CD4-positive, alpha-beta T cell treated with Interleukin-1 beta for 1 hour (primary cell): ENCODE data around the gene FBF1.
"Not testable (repeated sequence)": the region's sequence is repeated elsewhere in the genome, so short reads cannot be mapped to it uniquely, and the experiment has no call there.

ENCODE experiments used
- DNase-seq, 2 donors: peaks; one replicate each; pipeline ENCODE4 v3.0.0-alpha.2; 2020 to 2022

Gene FBF1, protein sequence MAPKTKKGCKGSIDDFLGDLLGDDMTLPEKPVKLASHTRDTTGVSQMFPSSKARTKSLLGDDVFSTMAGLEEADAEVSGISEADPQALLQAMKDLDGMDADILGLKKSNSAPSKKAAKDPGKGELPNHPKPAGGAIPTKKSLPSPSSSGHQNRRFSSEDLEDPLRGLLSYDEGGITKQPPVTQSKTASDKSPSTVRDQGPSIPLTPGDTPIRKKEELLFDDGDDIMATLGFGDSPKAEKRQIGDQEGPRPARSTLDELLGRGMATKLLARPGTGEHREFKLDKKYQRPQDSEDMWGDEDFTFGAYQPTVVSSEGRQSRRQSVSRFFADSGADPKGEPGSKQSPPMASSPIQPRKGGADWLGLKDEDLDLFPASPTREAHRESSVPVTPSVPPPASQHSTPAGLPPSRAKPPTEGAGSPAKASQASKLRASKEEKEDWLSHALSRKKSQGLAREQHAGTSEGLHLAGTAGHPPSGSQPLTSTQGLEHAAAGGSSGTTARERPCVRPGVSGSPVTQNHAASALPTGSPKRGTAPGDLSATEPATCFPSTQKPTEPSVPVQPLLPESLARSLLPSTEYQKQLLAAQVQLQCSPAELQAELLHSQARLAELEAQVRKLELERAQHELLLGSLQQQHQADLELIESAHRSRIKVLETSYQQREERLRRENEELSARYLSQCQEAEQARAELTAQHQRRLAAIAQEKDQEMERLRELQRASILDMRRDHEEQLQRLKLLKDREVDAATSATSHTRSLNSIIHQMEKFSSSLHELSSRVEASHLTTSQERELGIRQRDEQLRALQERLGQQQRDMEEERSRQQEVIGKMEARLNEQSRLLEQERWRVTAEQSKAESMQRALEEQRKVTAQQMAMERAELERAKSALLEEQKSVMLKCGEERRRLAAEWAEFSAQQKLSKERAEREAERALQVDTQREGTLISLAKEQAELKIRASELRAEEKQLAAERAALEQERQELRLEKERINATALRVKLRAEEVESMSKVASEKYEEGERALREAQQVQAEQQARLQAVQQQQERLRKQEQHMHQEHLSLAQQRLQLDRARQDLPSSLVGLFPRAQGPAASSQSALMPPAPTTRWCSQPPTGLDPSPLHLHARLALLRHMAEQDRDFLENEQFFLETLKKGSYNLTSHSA

DNA sequence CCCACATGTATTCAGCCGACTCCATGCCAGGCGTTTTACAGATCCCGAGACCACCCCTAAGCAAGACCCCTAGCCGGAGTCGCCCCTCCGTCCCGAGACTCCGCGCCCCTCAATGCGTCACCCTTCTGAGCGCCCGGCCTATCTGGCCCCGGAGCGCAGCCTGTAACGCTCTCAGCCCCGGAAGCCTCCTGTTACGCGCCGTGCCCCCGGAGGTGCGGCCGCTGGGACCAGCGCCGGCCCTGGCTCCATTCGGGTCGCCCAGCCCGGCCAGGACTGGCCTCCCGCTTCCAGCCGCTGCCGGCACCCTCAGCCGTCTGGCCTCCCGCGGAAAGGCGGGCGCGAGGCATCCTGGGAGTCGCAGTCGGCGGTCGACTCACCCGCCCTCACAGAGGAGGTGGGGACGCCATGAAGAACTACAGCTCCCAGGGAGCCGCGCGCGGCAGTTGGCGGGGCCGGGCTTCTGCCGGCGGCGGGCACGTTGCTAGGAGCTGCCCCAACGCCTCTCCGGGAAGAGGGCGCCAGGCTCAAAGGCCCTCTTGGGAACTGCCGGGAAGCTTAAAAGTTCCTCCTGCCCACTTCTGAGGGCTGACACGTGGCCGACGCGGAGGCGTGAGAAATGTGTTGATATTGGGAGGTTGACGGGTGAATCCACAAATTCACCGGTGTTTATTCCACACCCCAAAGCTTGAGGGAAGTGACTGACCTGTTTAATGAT lies at the start of gene FBF1:
FBF1 (minus strand) TSS at position 316 of the 715 bp plus-strand sequence. CDS start 2,893 bp downstream, outside the sequence.
- DNase-seq = peak; percentile 87

DNA sequence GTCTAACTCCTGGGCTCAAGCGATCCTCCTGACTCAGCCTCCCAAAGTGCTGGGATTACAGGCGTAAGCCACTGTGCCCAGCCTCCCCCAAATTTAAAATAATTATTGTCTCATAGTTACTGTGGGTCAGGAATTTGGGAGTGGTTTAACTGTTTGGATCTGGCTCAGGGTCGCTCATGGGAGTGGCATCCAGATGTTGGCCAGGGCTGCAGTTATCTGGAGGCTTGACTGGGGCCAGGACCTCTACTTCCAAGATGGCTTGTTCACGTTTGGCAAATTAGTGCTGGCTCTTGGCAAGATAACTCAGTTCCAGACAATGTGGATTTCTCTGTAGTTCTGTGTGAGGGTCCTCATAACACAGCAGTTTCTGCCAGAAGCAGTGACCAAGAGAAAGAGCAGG lies 46.2 kb upstream of the FBF1 start:
- DNase-seq = no peak

DNA sequence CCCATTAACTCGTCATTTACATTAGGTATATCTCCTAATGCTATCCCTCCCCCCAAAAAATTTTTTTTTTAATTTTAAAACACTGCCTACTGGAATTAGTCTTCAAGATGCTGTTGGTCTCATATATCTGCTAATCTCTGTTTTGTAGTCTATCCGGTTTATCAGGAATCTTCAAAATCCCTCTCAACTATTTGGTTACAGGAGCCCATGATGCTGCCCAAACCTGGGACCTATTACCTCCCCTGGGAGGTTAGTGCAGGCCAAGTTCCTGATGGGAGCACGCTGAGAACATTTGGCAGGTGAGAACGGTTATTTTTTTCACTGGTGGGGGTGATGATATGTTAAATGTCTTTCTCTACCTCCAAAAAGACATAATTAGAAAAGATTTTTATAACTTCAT lies 45.1 kb upstream of the FBF1 start:
- DNase-seq = no peak

DNA sequence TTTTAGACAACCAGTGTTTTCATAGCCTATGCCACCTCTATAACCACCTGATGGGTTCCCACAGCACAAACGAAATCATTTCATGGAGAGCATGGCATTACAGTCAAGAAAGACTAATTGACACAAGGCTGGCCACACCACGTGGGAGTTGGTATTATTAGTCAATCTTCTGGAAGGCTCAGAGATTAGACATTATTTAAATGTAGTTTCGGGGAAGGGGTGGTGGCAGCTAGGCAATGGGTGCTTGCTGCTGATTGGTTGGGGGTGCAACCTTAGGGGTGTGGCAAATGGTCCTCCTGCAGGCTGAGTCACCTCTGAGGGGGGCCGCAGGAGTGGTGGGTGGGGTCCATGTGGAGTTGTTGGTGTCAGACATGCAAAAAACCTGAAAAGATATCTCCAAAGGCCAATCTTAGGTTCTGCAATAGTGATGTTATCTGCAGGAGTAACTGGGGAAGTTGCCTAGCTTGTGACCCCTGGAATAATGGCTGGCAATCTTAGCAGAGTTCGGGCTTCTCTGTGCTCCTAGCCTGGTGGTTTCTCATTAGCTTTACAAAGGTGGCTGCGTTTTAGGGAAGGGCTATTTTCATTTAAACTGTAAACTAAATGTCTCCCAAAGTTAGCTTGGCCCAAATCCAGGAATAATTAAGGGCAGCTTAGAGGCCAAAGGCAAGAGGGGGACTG lies 42.8 kb upstream of the FBF1 start:
- DNase-seq = no peak

DNA sequence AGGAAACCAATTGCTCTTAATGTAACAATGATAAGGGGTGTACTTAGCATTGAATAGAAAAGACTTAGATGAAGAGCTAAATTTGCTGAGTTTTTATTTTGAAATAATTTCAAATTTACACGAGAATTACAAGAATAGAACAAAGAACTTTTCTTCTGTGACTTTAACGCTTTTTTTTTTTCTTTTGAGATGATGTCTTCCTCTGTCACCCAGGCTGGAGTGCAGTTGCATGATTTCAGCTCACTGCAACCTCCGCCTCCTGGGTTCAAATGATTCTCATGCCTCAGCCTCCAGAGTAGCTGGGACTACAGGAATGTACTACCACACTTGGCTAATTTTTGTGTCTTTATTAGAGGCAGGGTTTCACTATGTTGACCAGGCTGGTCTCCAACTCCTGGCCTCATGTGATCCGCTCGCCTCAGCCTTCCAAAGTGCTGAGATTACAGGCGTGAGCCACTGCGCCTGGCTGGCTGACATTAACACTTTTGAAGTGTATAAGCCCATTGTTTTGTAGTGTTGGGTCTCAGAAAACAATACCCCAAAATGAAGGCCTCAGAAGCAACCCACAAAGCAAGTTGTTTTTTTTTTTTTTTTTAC lies 40.3 kb upstream of the FBF1 start:
- DNase-seq = no peak

DNA sequence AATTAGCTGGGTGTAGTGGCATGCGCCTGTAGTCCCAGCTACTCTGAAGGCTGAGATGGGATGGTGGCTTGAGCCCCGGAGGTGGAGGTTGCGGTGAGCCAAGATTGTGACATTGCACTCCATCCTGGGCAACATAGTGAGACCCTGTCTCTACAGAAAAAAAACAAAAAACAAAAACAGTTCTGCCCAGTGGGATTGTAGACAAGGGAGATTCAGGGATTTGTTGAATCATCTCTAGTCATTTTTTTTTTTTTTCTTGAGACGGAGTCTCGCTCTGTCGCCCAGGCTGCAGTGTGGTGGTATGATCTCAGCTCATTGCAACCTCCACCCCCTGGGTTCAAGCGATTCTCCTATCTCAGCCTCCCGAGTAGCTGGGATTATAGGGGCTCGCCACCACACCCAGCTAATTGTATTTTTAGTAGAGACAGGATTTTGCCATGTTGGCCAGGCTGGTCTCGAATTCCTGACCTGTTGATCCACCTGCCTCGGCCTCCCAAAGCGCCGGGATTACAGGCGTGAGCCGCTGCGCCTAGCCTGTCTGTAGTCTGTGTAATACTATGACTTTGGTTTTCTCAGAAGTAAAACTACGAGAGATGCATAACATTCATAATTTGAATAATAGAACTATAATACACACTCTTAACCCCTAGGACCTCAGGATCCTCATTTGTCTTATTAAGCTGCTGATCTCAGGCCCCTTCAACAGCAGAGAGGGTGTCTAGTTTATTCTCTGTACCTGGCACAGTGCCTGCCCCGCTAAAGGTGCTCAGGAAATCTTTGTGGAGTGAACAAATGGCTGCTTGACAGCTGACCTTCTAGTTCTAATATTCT lies 39.6 kb upstream of the FBF1 start:
- DNase-seq = no peak

DNA sequence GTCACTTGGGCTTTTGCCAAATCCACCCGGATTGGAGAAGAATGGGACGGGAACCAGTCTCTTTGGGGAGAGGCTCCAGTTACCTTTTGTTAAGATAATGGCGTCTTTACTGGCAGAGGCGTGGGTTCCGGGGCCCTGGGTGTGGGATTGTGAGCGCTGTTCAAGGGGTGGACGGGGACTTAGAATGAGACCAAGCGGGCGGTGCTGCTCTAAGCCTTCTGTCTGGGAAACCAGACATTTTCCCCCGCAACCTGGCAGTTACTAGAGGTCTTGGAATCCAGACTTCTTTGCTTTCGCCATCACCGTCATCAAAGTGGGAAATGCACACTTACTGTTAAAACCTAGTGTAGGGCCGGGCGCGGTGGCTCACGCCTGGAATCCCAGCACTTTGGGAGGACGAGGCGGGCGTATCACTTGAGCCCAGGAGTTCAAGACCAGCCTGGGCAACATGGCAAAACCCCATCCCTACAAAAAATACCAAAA lies 38.9 kb upstream of the FBF1 start:
- no peak for DNase-seq

DNA sequence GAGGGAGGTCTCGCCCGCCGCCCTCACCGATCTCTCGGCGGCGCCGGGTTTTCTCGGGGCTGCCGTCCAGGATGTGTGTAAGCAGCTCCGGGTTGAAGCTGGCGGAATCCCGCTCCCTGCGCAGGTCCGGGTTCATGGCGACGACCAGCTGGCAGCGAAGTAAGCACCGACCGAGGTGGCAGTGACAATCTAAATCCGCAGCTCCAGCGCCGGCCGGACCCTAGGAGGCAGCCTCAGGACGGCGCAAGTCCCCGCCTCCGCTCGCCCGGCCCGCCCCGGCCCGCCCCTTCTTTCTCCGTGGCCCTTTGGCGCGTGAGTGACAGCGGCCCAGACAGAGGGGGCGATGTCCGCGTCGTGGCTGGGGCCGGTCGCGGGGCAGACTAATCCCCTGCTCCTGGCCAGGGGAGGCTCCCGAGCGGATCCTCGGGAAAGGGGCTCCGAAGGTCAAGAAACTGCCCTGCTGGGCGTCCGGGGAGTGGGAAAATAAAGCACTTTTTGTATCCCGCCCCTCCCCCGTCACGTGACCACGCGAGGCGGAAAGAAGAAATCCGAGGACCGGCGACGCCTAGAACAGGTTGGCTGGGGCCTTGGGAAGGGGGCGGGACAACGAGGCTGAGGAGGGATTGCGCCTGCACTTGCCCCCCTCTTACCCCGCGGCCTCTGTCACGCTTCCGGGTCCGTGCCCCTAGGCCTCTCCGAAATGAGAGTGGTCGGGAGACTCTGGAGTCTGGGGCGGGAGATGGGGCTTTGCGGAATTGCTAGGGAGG lies 38.3 kb upstream of the FBF1 start, which contains the start of the genes ACOX1 and TEN1:
ACOX1 (minus strand) TSS at position 229 of the 767 bp plus-strand sequence; CDS start at position 136, 93 bp downstream.
TEN1 (plus strand) TSS at position 303 of the 767 bp plus-strand sequence. CDS start 6,953 bp downstream, outside the sequence.
- peak; percentile 94 to 95 for DNase-seq

DNA sequence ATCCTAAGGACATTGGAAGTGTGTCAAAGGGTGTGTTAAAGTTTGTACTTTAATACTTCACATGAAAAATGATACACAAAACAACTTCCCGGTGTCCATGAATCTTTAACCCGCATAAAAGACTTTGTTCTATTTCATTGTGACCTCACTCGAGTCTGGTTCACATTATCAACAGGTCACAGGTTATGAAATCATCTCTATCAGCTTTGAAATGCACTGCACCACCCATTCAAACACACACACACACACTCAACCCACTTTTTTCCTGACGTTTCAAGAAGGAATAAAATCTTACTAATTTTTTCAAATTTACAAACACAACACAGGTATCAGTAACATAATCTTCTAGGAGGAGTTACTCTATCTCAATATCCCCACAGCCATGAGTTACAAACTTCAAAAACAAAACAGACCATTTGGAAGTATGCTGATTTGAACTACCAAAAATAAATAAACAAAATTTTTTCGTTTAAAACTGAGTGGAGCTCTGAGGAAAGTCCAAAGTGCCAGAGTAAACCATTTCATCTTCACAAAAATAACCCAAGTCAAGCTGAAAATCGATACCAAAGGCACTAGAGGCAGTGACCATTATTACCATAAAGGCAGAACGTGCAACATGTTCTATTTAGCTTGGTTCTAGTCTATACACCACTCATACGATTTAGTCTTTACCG lies 35.5 kb upstream of the FBF1 start:
- DNase-seq = no peak

DNA sequence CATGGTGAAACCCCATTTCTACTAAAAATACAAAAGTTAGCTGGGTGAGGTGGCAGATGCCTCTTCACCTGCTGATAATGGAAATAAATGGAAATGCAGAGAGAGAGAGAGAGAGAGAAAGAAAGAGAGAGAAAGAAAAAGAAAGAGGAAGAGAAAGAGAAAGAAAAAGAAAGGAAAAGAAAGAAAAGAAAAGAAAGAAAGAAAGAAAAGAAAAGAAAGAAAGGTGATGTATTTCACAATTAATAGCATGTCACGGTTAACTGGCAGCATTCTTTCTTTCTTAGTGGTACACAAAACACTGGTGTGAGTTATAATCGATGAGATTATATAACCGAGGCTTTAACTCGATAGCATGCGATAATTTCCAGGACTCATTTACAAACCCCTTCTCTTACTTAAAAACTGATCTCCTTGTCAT lies 34.9 kb upstream of the FBF1 start:
- no peak for DNase-seq

DNA sequence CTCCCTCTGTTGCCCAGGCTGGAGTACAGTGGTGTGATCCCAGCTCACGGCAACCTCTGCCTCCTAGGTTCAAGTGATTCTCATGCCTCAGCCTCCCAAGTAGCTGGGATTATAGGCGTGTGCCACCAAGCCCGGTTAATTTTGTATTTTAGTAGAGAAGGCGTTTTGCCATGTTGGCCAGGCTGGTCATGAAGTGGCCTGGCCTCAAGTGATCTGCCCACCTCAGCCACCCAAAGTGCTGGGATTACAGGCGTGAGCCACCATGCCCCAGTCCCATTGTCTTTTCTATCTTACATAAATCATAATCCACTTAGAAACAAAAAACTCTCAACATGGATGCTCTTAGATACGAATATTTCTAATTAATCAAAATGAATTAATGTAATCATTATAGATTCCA lies 34.3 kb upstream of the FBF1 start:
- not testable (repeated sequence) for DNase-seq

DNA sequence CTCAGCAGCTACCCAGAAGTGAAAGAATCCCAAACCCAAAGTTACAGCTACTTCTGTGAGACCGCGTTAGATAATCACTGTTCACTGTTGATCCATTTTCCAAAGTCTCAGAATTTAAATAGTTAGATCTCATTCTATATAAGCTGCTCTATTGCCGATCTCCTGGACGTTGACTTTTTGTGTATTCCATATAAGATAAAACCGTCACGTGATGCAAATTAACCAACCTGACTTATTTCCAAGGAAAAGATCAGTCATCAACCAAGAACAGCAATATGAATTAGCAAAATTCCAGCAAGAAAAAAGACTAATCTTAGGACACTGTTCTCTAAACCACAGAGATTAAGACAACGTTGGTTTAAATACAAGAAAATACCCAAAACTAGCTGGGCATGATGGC lies 29.8 kb upstream of the FBF1 start:
- DNase-seq = no peak

DNA sequence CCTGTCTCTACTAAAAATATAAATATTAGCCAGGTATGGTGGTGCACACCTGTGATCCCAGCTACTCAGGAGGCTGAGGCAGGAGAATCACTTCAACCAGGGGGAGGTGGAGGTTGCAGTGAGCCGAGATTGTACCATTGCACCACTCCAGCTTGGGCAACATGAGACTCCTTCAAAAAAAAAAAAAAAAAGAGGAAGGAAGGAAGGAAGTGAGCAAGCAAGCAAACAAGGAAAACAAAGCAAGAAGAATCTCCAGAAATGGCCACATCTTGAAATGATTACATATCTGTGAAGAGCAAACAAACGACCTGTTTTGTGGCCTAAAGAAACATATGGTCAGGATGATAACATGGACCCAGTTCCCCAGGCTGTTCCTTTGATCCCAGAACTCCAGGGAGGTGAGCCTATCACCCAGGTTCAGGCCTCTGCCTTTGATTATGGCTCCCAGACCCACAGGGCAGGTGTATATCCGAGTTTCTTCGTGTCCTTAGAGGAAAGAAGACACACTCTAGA lies 29.2 kb upstream of the FBF1 start:
- DNase-seq = peak in 1 of 2 donors; percentile 16

DNA sequence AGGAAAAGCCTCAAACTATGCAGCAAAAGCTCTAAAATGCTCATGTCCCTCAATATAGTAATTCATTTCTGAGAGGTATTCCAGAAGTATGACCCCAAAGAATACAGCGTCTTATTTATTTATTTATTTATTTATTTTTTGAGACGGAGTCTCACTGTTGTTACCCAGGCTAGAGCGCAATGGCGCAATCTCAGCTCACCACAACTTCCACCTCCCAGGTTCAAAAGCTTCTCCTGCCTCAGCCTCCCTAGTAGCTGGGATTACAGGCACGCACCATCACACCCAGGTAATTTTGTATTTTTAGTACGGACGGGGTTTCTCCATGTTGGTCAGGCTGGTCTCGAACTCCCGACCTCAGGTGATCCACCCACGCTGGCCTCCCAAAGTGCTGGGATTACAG lies 28.2 kb upstream of the FBF1 start:
- DNase-seq = not testable (repeated sequence)

DNA sequence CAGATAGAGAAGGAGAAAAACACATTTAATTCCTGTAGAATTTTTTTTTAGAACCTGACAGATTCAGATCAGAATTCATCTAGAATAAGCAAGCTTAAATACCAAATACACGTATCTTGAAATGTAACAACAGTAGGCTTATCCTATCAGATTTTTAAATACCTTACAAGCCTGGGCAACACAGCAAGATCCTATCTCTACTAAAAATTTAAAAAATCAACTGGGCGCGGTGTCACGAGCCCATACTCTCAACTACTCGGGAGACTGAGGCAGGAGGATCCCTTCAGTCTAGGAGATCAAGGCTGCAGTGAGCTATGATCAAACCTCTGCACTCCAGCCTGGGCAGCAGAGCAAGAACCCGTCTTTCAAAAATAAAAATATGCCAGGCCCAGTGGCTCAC lies 24.6 kb upstream of the FBF1 start:
- DNase-seq = no peak

DNA sequence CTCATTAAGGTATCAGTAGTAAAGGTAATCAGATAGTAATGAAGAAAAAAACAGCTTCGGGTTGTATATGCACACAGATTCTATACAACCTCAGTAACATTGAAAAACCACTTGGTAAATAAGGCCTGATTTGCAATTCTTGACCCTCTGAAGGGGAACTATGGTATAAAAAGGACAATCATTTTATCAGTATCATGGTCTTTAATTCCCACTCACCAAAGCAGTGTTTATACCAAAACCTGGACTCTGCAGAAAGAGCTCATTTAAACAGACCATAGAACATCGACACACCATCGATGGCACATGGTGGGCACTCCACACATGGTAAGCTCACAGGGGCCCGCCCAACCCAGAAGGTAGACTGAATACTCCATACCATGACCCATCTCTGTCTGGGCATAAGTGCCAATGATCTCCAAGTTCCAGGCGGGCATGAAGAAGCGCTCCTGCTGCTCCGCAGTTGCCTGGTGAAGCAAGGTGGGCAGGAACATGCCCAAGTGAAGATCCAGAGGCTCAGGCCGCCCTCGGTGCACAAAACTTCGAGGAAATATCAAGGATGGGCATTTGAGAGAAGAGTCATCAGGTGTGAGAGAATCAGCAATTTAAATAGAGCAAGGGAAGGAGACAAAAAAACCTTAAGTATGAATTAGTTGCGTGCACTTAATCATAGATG lies 19.1 kb upstream of the FBF1 start:
- DNase-seq = no peak

DNA sequence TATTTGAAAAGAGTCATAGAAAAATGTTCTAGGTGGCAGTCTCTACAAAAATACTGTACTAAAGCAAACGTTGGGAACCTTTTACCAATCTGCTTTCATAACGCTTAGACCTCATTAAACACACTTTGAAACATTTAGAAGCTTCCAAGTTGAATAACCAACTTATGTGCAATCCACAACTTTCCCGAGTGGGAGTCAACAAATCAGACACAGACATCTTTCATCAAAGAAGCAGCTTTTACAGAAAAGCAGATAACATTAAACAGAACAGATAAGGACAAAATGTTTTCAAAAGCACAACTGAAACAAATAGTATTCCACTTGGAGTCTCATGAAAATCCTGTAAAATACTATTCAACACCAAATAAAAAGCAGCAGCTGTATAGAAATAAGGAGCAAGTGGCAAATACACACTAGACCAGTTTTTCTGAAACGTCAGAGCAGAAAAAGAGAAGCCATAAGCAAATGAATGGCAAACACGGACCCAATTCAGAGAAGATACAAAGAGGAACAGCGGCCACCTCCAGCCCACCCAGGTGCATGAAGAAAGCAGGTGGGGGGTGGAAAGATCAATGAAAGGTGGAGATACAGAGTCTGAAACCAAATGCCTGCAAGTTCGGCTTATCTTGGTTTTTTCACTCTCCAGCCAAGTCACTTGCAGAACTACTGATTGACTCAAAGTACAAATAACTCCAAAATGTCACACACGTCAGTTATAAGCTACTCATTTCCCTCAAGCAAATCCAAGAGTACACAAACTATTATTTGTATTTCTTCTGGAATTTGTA lies 18.4 kb upstream of the FBF1 start:
- DNase-seq = no peak
